Dendritic cell treated with granulocyte-macrophage colony-stimulating factor and Interleukin-4, amounts not matched to agents 40 ng/mL and 50 ng/mL, for 4 days (primary cell): ENCODE data around the gene ENTR1.

Experiments used
- H3K27ac Mint-ChIP-seq: one replicate; pipeline ENCODE4 v1.8.0; 2022; ENCODE audit warnings: mild to moderate bottlenecking, mixed read lengths
- H3K27me3 Mint-ChIP-seq: one replicate; pipeline ENCODE4 v1.8.0; 2022; ENCODE audit warnings: mild to moderate bottlenecking, mixed read lengths
- H3K36me3 Mint-ChIP-seq: one replicate; pipeline ENCODE4 v1.8.0; 2022; ENCODE audit warnings: low read depth, mixed read lengths
- H3K4me1 Mint-ChIP-seq: one replicate; pipeline ENCODE4 v1.8.0; 2022; ENCODE audit warnings: low read depth, mixed read lengths
- H3K4me3 Mint-ChIP-seq: one replicate; pipeline ENCODE4 v1.8.0; 2022; ENCODE audit warnings: mild to moderate bottlenecking, moderate library complexity, mixed read lengths
- H3K9me3 Mint-ChIP-seq: one replicate; pipeline ENCODE4 v1.8.0; 2022; ENCODE audit warnings: mixed read lengths
- intact Hi-C: fragments of 100-400 bp; cut with micrococcal nuclease; formaldehyde crosslinking; loops from one replicate; pipeline ENCODE4 v1.15.0; 2022

Gene ENTR1, protein sequence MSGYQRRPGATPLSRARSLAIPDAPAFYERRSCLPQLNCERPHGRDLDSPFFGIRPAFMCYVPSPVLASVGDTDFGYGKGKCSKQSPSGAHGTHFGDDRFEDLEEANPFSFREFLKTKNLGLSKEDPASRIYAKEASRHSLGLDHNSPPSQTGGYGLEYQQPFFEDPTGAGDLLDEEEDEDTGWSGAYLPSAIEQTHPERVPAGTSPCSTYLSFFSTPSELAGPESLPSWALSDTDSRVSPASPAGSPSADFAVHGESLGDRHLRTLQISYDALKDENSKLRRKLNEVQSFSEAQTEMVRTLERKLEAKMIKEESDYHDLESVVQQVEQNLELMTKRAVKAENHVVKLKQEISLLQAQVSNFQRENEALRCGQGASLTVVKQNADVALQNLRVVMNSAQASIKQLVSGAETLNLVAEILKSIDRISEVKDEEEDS

DNA sequence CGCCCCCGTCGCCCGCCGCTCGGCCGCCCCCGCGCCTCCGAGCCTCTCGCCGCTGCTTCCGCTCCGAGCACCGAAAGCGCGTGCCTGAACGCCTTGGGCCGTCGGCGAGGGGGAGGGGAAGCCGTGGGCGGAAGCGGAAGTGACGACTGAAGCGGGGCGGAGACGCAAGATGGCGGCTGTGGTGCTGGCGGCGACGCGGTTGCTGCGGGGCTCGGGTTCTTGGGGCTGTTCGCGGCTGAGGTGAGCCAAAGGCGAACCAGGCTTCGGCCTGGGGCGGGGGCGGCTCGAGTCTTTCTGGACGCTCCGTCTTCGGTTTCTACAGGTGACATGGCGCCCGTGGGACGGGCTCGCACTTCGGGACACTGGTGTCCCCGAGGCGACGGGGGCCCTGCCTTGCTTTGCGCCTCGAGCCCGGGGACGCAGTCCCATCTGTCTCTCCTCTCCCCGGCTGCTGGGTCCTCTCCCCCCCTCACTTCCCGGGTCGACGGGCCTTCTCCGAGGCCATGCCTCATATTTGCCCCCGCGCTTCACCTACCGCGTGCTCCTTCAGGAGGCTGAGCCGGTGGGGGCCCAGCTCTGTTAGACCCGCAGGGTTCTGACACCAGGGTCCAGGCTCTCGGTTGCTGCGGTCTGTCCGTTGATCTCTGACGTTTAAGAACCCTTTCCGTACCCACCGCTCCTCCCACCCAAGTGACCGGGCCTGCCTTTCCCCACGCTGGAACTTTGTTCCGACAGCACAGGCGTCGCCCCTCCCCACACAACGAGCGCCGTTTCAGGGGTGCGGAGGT, at the start of gene ENTR1, which contains the start of gene PMPCA:
Gene ENTR1, minus strand, starts transcription at position 115 of the 788 bp plus-strand sequence. CDS start 217 bp downstream, outside the sequence.
Gene PMPCA, plus strand, starts transcription at position 159 of the 788 bp plus-strand sequence. Its CDS starts 11 bp downstream, at position 170.
- Mint-ChIP-seq H3K4me3 (peak within 1 kb of the TSS; percentile 88), H3K9me3 (no peaks in the 10 kb centered on the region), H3K27ac (peak within 1 kb of the TSS; percentile 89), H3K4me1 (peaks cover 37% of the 10 kb centered on the region), H3K36me3 (peaks cover 86% of the 10 kb centered on the region), H3K27me3 (no peaks in the 10 kb centered on the region)
- intact Hi-C loops = no loop called here

DNA sequence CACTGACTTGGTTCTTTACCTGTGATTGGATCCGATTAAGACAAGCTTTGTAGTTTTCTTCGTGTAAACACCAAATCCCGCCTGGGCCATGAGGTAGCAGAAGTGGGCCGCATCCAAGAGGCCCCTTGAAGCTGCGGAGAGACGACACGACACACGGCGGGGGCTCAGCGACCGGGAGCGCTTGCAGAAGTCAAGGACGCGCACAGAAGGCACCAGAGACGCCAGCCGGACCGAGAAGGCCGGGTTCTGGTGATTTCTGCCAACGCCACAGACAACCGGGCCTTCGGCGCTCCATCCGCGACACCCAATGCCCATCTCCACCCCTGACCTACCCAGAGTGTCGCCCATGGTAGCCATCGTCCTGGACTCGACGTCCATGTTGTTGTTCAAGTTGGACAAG, 49.0 kb upstream of the ENTR1 start:
- H3K4me1 Mint-ChIP-seq = no peaks in the 10 kb centered on the region
- intact Hi-C loops = no loop called here
- H3K36me3 Mint-ChIP-seq = peaks cover 99% of the 10 kb centered on the region
- H3K27me3 Mint-ChIP-seq = no peaks in the 10 kb centered on the region
- H3K27ac Mint-ChIP-seq = no peak overlapping the region
- H3K4me3 Mint-ChIP-seq = no peak overlapping the region
- no peaks in the 10 kb centered on the region for H3K9me3 Mint-ChIP-seq

DNA sequence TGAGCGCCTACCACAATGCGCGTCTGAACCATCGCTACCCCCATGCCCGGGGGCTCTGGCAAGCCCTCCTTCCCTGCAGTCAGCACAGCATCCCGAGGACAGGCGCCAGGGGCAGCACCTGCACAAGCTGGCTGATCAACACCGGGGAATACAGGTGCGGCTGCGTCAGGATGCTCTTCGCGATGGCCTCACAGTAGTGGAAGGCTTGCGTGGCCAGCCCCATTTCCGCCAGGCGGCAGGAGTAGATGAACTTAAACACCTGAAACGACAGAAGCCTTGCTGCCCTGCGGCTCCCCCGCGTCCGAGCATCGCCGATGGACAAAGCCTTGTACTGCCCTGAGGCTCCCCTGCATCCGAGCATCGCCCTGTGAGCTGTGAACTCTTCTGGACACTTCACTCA, 46.9 kb upstream of the ENTR1 start:
- intact Hi-C loops = no loop called here
- H3K9me3 Mint-ChIP-seq = no peaks in the 10 kb centered on the region
- no peak overlapping the region for H3K27ac Mint-ChIP-seq
- no peaks in the 10 kb centered on the region for H3K4me1 Mint-ChIP-seq
- no peaks in the 10 kb centered on the region for H3K27me3 Mint-ChIP-seq
- no peak overlapping the region for H3K4me3 Mint-ChIP-seq
- H3K36me3 Mint-ChIP-seq = peaks cover 99% of the 10 kb centered on the region

DNA sequence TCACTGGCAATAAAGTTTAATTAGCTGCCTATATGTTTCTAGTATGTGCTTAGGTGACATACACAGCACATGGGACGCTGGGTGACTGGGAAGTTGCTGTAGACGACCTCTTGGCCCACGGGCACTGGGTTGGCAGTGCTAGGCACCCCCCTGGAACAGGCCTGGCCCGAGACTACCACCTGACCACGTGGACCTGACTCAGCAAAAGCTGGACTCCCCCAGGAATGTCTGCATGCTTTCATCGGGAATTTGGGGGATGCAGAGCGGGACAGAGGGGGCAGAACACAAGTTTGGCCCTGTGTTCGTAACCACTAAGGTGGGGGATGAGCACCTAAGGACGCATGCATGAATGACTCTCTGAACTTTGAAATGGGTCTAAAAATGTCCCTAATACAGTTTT, 45.8 kb upstream of the ENTR1 start:
- Mint-ChIP-seq H3K27me3 (no peaks in the 10 kb centered on the region), H3K4me3 (no peak overlapping the region), H3K36me3 (peaks cover 99% of the 10 kb centered on the region), H3K4me1 (no peaks in the 10 kb centered on the region), H3K9me3 (no peaks in the 10 kb centered on the region), H3K27ac (no peak overlapping the region)
- intact Hi-C loops = no loop called here

DNA sequence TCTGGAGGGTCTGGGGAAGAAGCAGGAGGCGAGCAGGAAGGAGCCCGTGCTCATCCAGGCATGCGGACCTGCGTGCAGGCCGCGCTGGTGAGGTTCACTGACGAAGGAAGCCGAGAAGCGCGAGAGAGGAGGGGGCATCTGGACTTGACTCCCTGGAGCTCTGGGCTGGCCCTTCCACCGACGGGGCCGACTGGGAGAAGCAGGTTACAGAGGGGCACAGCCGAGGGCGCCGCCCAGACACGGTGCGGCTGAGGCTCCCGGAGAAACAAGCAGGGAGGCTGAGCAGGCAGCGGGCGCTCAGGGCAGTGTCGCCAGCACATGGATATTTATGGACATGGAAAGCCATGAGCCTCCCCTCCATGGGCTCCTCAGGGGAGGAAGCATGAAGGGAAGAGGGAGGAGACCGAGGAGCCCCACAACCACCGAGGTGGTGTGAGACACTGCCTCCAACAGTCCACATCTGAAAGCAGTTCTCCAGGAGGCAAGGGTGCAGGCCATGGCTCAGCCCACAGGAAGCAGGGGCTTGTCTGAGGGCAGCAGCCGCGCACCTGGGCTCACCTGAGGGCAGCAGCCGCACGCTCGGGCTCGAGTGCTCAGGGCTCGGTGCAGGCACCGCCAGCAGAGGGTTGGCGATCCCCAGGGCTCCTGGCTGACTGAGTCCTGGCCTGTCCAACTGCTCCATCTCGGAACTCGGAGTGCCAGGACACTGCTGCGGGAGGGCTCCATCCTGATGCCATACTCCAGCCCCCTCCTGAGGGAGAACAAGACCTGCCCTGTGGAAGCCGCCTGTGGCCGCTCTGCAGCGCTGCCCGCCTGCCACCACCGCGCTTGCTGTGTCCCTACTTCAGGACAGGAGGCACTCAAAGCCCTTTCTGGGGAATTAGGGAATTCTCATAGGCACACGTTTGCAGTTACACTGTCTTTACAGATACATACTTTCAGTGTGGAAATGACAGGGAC, 44.9 kb upstream of the ENTR1 start:
- no peaks in the 10 kb centered on the region for H3K27me3 Mint-ChIP-seq
- H3K36me3 Mint-ChIP-seq = peaks cover 99% of the 10 kb centered on the region
- no peak overlapping the region for H3K4me3 Mint-ChIP-seq
- no peaks in the 10 kb centered on the region for H3K4me1 Mint-ChIP-seq
- H3K27ac Mint-ChIP-seq = peak overlapping the region; percentile 17
- no peaks in the 10 kb centered on the region for H3K9me3 Mint-ChIP-seq
- intact Hi-C loops = no loop called here

DNA sequence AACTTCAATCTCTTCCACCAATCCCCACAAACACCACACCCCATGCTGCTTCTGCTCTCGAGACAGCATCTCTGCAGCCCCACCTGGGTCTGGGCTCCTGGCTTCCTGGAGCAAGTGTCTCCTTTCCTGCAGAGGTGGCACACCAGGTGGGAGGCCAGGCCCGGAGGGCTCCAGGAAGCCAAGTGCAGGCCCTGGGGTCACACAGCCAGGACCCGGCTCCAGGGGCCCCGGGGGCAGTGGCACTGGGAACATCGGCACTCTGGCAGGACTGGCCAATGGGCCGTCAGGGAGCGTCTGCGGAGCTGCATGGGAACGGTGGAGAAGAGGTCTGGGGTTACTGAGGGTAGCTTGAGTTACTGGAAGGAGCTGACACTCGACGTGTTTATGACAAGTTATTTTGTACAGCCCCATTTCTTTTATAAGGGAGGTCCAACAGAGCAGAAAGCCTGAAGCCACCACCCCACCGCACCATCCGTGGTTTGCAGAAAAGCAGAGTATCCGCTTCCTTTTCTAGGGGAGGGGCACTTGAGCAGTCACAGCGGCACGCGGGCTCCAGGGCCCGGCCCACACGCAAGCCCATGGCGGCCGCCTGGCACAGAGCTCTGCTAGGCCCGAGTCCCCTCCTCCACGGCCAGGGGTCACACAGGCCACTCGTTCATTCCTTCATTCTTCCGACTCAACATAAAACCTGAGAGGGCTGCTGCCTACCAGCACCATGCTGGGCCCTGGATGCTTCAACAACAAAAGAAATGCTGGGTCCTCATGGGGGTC, 43.8 kb upstream of the ENTR1 start:
- intact Hi-C loops = no loop called here
- Mint-ChIP-seq H3K27me3 (no peaks in the 10 kb centered on the region), H3K4me3 (no peak overlapping the region), H3K27ac (peak overlapping the region; percentile 17), H3K36me3 (peaks cover 100% of the 10 kb centered on the region), H3K4me1 (no peaks in the 10 kb centered on the region), H3K9me3 (no peaks in the 10 kb centered on the region)

DNA sequence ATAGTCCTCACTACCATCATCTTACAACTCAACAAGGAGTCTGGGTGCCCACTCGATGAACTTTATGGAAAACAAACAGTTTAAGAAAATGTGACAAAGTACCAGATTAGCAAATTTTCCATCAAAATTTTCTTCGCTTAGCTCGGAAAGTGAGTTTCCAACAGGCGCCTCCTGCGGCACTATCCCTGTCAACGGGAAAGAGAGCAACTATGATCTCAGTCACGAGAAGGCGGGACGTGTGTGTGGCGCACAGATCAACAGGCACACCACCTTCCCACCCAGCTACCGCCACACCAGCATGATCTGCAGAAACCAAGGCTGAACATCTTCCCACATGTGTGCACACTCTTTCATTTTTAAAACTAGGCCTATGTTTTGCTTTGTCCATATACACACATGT, 42.9 kb upstream of the ENTR1 start:
- H3K9me3 Mint-ChIP-seq = no peaks in the 10 kb centered on the region
- H3K36me3 Mint-ChIP-seq = peaks cover 100% of the 10 kb centered on the region
- H3K4me1 Mint-ChIP-seq = no peaks in the 10 kb centered on the region
- H3K4me3 Mint-ChIP-seq = no peak overlapping the region
- intact Hi-C loops = no loop called here
- no peak overlapping the region for H3K27ac Mint-ChIP-seq
- H3K27me3 Mint-ChIP-seq = no peaks in the 10 kb centered on the region

DNA sequence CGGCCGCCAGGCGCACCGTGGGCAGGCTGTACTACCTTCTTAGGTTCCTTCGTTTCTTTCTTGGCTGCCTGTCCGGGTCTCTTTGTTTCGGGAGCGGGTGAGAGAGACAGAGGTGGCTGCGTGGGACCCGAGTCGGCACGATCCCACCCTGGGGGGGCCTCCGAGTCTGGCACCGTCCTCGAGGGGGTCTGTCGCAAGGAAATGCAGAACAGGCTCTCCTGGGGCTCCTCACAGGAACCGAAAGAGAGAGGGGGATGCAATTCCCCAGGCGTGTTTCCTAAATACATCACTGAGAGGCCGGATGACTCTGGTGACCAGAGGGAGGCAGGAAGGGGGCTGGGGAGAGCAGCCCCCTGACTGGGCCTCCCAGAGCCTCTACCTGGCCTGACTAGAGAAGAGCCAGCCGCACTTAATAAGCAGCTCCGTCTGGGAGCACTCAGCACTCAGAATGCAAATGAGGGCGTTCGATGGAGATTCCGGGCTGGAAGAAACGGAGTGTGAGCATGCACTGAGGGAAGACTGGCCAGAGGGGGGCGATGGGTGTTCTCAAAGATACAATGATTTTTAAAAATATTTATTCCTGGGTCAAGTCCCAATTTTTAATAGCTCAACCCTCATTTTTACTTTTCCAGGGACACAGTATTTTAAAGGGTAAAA, 40.9 kb upstream of the ENTR1 start:
- H3K4me1 Mint-ChIP-seq = no peaks in the 10 kb centered on the region
- H3K4me3 Mint-ChIP-seq = no peak overlapping the region
- no peaks in the 10 kb centered on the region for H3K9me3 Mint-ChIP-seq
- H3K27me3 Mint-ChIP-seq = no peaks in the 10 kb centered on the region
- intact Hi-C loops = no loop called here
- H3K27ac Mint-ChIP-seq = no peak overlapping the region
- peaks cover 100% of the 10 kb centered on the region for H3K36me3 Mint-ChIP-seq

DNA sequence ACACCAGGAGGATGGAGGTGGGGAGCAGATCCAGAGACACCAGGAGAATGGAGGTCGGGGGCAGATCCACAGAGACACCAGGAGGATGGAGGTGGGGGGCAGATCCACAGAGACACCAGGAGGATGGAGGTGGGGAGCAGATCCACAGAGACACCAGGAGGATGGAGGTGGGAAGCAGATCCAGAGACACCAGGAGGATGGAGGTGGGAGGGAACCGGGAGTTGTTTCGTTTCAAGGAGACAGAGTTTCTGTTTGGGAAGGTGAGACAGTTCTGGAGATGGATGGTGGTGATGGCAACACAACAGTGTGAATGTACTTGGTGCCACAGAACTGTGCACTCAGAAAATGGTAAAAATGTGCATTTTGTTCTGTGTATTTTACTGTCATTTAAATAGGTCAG, 38.2 kb upstream of the ENTR1 start:
- Mint-ChIP-seq H3K9me3 (no peaks in the 10 kb centered on the region), H3K4me1 (no peaks in the 10 kb centered on the region), H3K27ac (no peak overlapping the region), H3K36me3 (peaks cover 100% of the 10 kb centered on the region), H3K4me3 (no peak overlapping the region), H3K27me3 (no peaks in the 10 kb centered on the region)
- intact Hi-C loops = no loop called here

DNA sequence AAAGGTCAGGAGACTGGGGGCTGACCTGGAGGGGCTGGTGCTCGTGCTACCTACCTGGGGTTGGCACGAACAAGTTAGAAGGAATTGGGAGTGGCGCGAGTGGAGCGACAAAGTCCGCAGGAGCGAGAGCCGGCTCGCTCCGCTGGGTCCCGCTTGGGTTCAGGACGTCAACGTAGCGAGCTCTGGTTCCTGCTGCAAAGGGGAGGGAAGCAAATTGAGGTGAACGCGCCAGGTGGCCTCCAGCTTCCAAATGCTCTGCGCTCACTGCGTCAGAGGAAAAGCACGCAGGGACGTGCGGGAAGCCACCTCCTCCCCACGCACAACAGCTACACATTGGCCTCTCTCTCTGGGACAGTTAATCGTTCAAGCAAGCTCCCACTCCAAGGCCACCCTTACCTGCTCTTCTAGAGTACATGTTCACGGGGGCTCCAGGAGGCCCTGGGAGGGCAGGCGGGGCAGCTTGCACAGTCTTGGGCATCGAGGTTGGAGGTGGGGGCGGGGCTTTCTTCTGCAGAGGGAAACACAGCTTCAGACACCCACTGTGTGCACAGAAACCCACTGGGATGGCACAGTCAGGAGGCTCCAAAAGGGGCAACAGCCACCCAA, 36.9 kb upstream of the ENTR1 start:
- peaks cover 100% of the 10 kb centered on the region for H3K36me3 Mint-ChIP-seq
- H3K9me3 Mint-ChIP-seq = no peaks in the 10 kb centered on the region
- no peaks in the 10 kb centered on the region for H3K27me3 Mint-ChIP-seq
- H3K27ac Mint-ChIP-seq = no peak overlapping the region
- intact Hi-C loops = no loop called here
- no peaks in the 10 kb centered on the region for H3K4me1 Mint-ChIP-seq
- H3K4me3 Mint-ChIP-seq = no peak overlapping the region

DNA sequence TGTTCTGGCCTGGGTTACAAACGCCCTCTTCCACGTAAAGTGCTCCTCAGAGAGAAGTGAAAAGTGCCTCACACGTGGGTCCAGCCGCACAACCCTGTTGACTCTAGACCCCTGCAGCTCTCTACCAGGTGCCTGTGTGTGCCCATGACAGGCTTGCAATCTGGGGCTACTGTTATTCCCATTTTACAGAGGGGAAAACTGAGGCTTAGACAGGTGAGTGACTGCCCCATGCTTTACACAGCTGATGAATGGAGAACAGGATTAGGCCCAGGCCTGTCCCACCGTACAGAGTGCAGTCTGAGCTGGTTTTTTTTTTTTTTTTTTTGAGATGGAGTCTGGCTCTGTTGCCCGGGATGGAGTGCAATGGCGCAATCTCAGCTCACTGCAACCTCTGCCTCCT, 35.4 kb upstream of the ENTR1 start:
- Mint-ChIP-seq H3K36me3 (peaks cover 100% of the 10 kb centered on the region), H3K27me3 (no peaks in the 10 kb centered on the region), H3K27ac (no peak overlapping the region), H3K4me1 (no peaks in the 10 kb centered on the region), H3K4me3 (no peak overlapping the region), H3K9me3 (no peaks in the 10 kb centered on the region)
- intact Hi-C loops = no loop called here

DNA sequence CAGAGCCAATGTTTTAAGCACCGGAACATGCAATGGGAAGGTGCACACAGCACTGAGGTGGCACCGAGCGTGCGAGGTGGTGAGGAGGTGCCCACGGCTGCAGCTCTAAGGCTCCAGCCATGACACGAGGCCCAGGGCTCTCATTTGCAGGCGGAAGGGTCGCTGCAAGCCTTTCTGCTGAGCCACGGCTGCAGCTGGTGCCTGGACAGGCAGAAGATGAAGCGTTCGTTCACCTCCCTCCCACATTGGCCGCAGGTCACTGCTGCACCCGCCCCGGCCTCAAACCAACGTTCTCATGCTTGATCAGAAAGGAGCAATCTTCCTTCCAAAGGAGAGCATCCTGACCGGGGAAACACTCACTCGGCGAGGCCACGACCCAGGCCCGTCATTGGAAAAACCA, 33.7 kb upstream of the ENTR1 start:
- Mint-ChIP-seq H3K27ac (no peak overlapping the region), H3K9me3 (no peaks in the 10 kb centered on the region), H3K4me3 (no peak overlapping the region), H3K4me1 (no peaks in the 10 kb centered on the region), H3K36me3 (peaks cover 86% of the 10 kb centered on the region), H3K27me3 (no peaks in the 10 kb centered on the region)
- intact Hi-C loops = no loop called here
